Small intestine (tissue), 7 donors: ENCODE data around the gene TAOK1. TPM values are rescaled to one million over a fixed set of nuclear protein-coding genes. Genes with fewer than 3 reads are reported as not detected.

Experiments used
- DNase-seq, 2 donors: peaks; one replicate each; pipeline versions ENCODE4 v3.0.0 to v3.0.0-alpha.2; 2013
- FAIRE-seq: peaks from 2 replicates; lab custom pipeline; 2012; peaks lifted over from hg19 to GRCh38; lab: Jason Lieb, UNC
- H3K27ac ChIP-seq, 3 donors: one replicate each; pipeline ENCODE4 v1.5.1; 2013; ENCODE audit warnings: low read length in 2 of 3, mild to moderate bottlenecking in 2 of 3, control low read depth in 1 of 3, inconsistent platforms in 1 of 3, low read depth in 1 of 3, moderate library complexity in 1 of 3
- H3K27me3 ChIP-seq, 3 donors: one replicate each; pipeline ENCODE4 v1.6.1; 2013; ENCODE audit warnings: low read length in 3 of 3, inconsistent platforms in 1 of 3; ENCODE audit not compliant: control insufficient read depth in 3 of 3, insufficient read depth in 3 of 3
- H3K36me3 ChIP-seq, 3 donors: one replicate each; pipeline ENCODE4 v1.6.1; 2013; ENCODE audit warnings: low read length in 3 of 3, inconsistent platforms in 1 of 3, low read depth in 1 of 3, mild to moderate bottlenecking in 1 of 3, moderate library complexity in 1 of 3; ENCODE audit not compliant: control insufficient read depth in 3 of 3, insufficient read depth in 2 of 3
- H3K4me1 ChIP-seq, 3 donors: one replicate each; pipeline ENCODE4 v1.6.1; 2013; ENCODE audit warnings: low read length in 2 of 3, inconsistent platforms in 1 of 3, low read depth in 1 of 3, mild to moderate bottlenecking in 1 of 3, moderate library complexity in 1 of 3; ENCODE audit not compliant: control insufficient read depth in 3 of 3, insufficient read depth in 2 of 3
- H3K4me3 ChIP-seq, 3 donors: one replicate each; pipeline ENCODE4 v1.5.1; 2013; ENCODE audit warnings: low read length in 3 of 3, control low read depth in 1 of 3, inconsistent platforms in 1 of 3, low read depth in 1 of 3, mild to moderate bottlenecking in 1 of 3, moderate library complexity in 1 of 3
- H3K9me3 ChIP-seq, 2 donors: one replicate each; pipeline ENCODE4 v1.6.1; 2013; ENCODE audit warnings: low read depth in 1 of 2, low read length in 1 of 2; ENCODE audit not compliant: control insufficient read depth in 2 of 2, insufficient read depth in 1 of 2
- WGBS, 3 donors: extraction: QIAGEN DNeasy Blood & Tissue Kit; methylation state at CpG; one replicate each; pipeline ENCODE4 v1.1.7; 2013; 5-methylcytosine and 5-hydroxymethylcytosine counted together
- polyA plus RNA-seq, 4 donors: library from polyadenylated mRNA; stranded (reverse) in 3 of 4; unstranded in 1 of 4; fragments of 200-250 nt in 3 of 4; fragments of 120-200 nt in 1 of 4; gene quantifications; one replicate each; pipeline versions ENCODE4 v1.2.1 to v1.2.3, GENCODE V29; 2013
- donor health status: healthy with polysubstance abuse.
- donor health status: control.
- donor health status: control.
- donor health status: Bipolar disorder and iron deficiency.
- donor health status: healthy.

TAOK1 gene
- polyA plus RNA-seq, 4 donors = 4.1 to 18.8 (median 5.9) TPM

- 91 to 97% (median 92%) methylated on average over 3 of the region's 3 CpGs for WGBS, 3 donors
These were observed 44.4 kb downstream of the TAOK1 start for GRCh38 chr17:29434550-29434949.

GRCh38 chr17:29442451-29442850 is 52.3 kb downstream of the TAOK1 start:
- no peak overlapping the region for H3K4me3 ChIP-seq
- no peaks in the 10 kb centered on the region for H3K27me3 ChIP-seq
- 94 to 100% (median 96%) methylated on average over 1 of the region's 1 CpG for WGBS, 3 donors
- no peak overlapping the region for H3K27ac ChIP-seq
- H3K4me1 ChIP-seq = no peaks in the 10 kb centered on the region
- DNase-seq (no peak), FAIRE-seq (no peak)
- H3K9me3 ChIP-seq = no peaks in the 10 kb centered on the region
- H3K36me3 ChIP-seq = peaks cover 0 to 15% (median 0%) of the 10 kb centered on the region in 3 donors

More at GRCh38 chr17:29434550-29434949, 44.4 kb downstream of the TAOK1 start:
- Histone ChIP-seq H3K27ac (no peak overlapping the region), H3K36me3 (peaks cover 0 to 10% (median 0%) of the 10 kb centered on the region in 3 donors), H3K4me3 (no peak overlapping the region), H3K27me3 (no peaks in the 10 kb centered on the region), H3K9me3 (no peaks in the 10 kb centered on the region), H3K4me1 (no peaks in the 10 kb centered on the region)
- DNase-seq = no peak
- no peak for FAIRE-seq

GRCh38 chr17:29443041-29443739 is 53.0 kb downstream of the TAOK1 start:
- DNase-seq = no peak
- H3K36me3 ChIP-seq = peaks cover 0 to 16% (median 0%) of the 10 kb centered on the region in 3 donors
- H3K9me3 ChIP-seq = no peaks in the 10 kb centered on the region
- FAIRE-seq = no peak
- no peaks in the 10 kb centered on the region for H3K27me3 ChIP-seq
- H3K4me1 ChIP-seq = no peaks in the 10 kb centered on the region
- no peak overlapping the region for H3K27ac ChIP-seq
- no peak overlapping the region for H3K4me3 ChIP-seq

- Histone ChIP-seq H3K27ac (no peak overlapping the region), H3K36me3 (peaks cover 0 to 13% (median 0%) of the 10 kb centered on the region in 3 donors), H3K9me3 (no peaks in the 10 kb centered on the region), H3K4me3 (no peak overlapping the region), H3K27me3 (no peaks in the 10 kb centered on the region), H3K4me1 (no peaks in the 10 kb centered on the region)
- FAIRE-seq = no peak
- no peak for DNase-seq
These were observed 54.4 kb downstream of the TAOK1 start for GRCh38 chr17:29444589-29444988.

- H3K36me3 ChIP-seq = peaks cover 0 to 13% (median 0%) of the 10 kb centered on the region in 3 donors
- FAIRE-seq (no peak), DNase-seq (no peak)
- no peaks in the 10 kb centered on the region for H3K9me3 ChIP-seq
- H3K4me3 ChIP-seq = no peak overlapping the region
- H3K27me3 ChIP-seq = no peaks in the 10 kb centered on the region
- H3K4me1 ChIP-seq = peaks cover 0 to 8% (median 3%) of the 10 kb centered on the region in 3 donors
- no peak overlapping the region for H3K27ac ChIP-seq
These were observed 55.7 kb downstream of the TAOK1 start for GRCh38 chr17:29445844-29446243.

GRCh38 chr17:29449865-29450671 is 59.9 kb downstream of the TAOK1 start:
- H3K27ac ChIP-seq = peak overlapping the region in 1 of 3 donors; percentile 17
- H3K9me3 ChIP-seq = peaks cover 0 to 4% of the 10 kb centered on the region in 2 donors
- no peak for FAIRE-seq
- H3K4me3 ChIP-seq = no peak overlapping the region
- DNase-seq = peak; percentile 8 to 75
- WGBS, 3 donors = 60 to 87% (median 72%) methylated on average over 5 of the region's 5 CpGs
- peaks cover 0 to 8% (median 3%) of the 10 kb centered on the region in 3 donors for H3K4me1 ChIP-seq
- H3K27me3 ChIP-seq = no peaks in the 10 kb centered on the region
- peaks cover 2 to 28% (median 2%) of the 10 kb centered on the region in 3 donors for H3K36me3 ChIP-seq

GRCh38 chr17:29451121-29451742 is 61.1 kb downstream of the TAOK1 start:
- FAIRE-seq (no peak), DNase-seq (no peak)
- Histone ChIP-seq H3K9me3 (peaks cover 0 to 4% of the 10 kb centered on the region in 2 donors), H3K27ac (no peak overlapping the region), H3K36me3 (peaks cover 2 to 32% (median 2%) of the 10 kb centered on the region in 3 donors), H3K27me3 (no peaks in the 10 kb centered on the region), H3K4me3 (no peak overlapping the region), H3K4me1 (peaks cover 0 to 8% (median 3%) of the 10 kb centered on the region in 3 donors)
- 83 to 97% (median 93%) methylated on average over 2 of the region's 2 CpGs for WGBS, 3 donors

- Histone ChIP-seq H3K4me3 (no peak overlapping the region), H3K36me3 (peaks cover 0 to 29% (median 2%) of the 10 kb centered on the region in 3 donors), H3K4me1 (no peaks in the 10 kb centered on the region), H3K27me3 (no peaks in the 10 kb centered on the region), H3K27ac (no peak overlapping the region), H3K9me3 (peaks cover 0 to 4% of the 10 kb centered on the region in 2 donors)
- FAIRE-seq (no peak), DNase-seq (no peak)
- 93 to 96% (median 95%) methylated on average over 4 of the region's 4 CpGs for WGBS, 3 donors
These were observed 67.9 kb downstream of the TAOK1 start for GRCh38 chr17:29458066-29458465.
